Effector memory CD4-positive, alpha-beta T cell (primary cell): ENCODE data around the gene OXSR1.

Experiments
- DNase-seq, 3 donors: peaks; one replicate each; pipeline ENCODE4 v3.0.0-alpha.2; 2020
- H3K27ac ChIP-seq: 2 replicates; pipeline ENCODE4 v1.7.0; 2013; ENCODE audit warnings: mild to moderate bottlenecking, low read length, moderate library complexity; ENCODE audit not compliant: insufficient read depth, poor library complexity, severe bottlenecking
- H3K27me3 ChIP-seq: replicated peaks from 2 replicates; pipeline ENCODE4 v1.7.0; 2013; ENCODE audit warnings: mild to moderate bottlenecking, low read length; ENCODE audit not compliant: insufficient read depth, control insufficient read depth, poor library complexity, severe bottlenecking
- H3K36me3 ChIP-seq: 2 replicates; pipeline ENCODE4 v1.7.0; 2013; ENCODE audit warnings: mild to moderate bottlenecking, low read length, moderate library complexity; ENCODE audit not compliant: control insufficient read depth, insufficient read depth
- H3K4me1 ChIP-seq: 2 replicates; pipeline ENCODE4 v1.7.0; 2013; ENCODE audit warnings: low read length, mild to moderate bottlenecking; ENCODE audit not compliant: control insufficient read depth, insufficient read depth, poor library complexity, severe bottlenecking
- H3K4me3 ChIP-seq: 2 replicates; pipeline ENCODE4 v1.7.0; 2013; ENCODE audit warnings: low read length, low read depth, mild to moderate bottlenecking; ENCODE audit not compliant: insufficient read depth, poor library complexity, severe bottlenecking
- H3K9me3 ChIP-seq: 2 replicates; pipeline ENCODE4 v1.7.0; 2013; ENCODE audit warnings: mild to moderate bottlenecking, low read length, moderate library complexity; ENCODE audit not compliant: control insufficient read depth

The OXSR1 gene

GRCh38 chr3:38120693-38121450 lies 44.5 kb upstream of the OXSR1 start:
- peaks cover 49% of the 10 kb centered on the region for H3K36me3 ChIP-seq
- no peak overlapping the region for H3K4me3 ChIP-seq
- no peaks in the 10 kb centered on the region for H3K4me1 ChIP-seq
- H3K27ac ChIP-seq, result no peak overlapping the region
- no peak for DNase-seq
- no peaks in the 10 kb centered on the region for H3K9me3 ChIP-seq
- H3K27me3 ChIP-seq, result no peaks in the 10 kb centered on the region

- Histone ChIP-seq H3K4me1 (no peaks in the 10 kb centered on the region), H3K27ac (no peak overlapping the region), H3K9me3 (no peaks in the 10 kb centered on the region), H3K27me3 (no peaks in the 10 kb centered on the region), H3K4me3 (no peak overlapping the region), H3K36me3 (peaks cover 55% of the 10 kb centered on the region)
- no peak for DNase-seq
Observed at GRCh38 chr3:38121451-38121831, 43.9 kb upstream of the OXSR1 start.

GRCh38 chr3:38121832-38122461 lies 43.4 kb upstream of the OXSR1 start:
- Histone ChIP-seq H3K4me3 (no peak overlapping the region), H3K27ac (no peak overlapping the region), H3K4me1 (no peaks in the 10 kb centered on the region), H3K27me3 (no peaks in the 10 kb centered on the region), H3K9me3 (no peaks in the 10 kb centered on the region), H3K36me3 (peaks cover 60% of the 10 kb centered on the region)
- no peak for DNase-seq

- no peak overlapping the region for H3K27ac ChIP-seq
- H3K27me3 ChIP-seq, result no peaks in the 10 kb centered on the region
- H3K4me3 ChIP-seq, result no peak overlapping the region
- peaks cover 68% of the 10 kb centered on the region for H3K36me3 ChIP-seq
- H3K9me3 ChIP-seq, result no peaks in the 10 kb centered on the region
- no peaks in the 10 kb centered on the region for H3K4me1 ChIP-seq
- DNase-seq, result no peak
Observed at GRCh38 chr3:38122712-38123290, 42.5 kb upstream of the OXSR1 start.

GRCh38 chr3:38124324-38125122 lies 40.8 kb upstream of the OXSR1 start:
- DNase-seq, result no peak
- Histone ChIP-seq H3K36me3 (peaks cover 83% of the 10 kb centered on the region), H3K9me3 (no peaks in the 10 kb centered on the region), H3K27me3 (no peaks in the 10 kb centered on the region), H3K27ac (no peak overlapping the region), H3K4me3 (no peak overlapping the region), H3K4me1 (no peaks in the 10 kb centered on the region)

GRCh38 chr3:38125305-38126120 lies 39.8 kb upstream of the OXSR1 start:
- Histone ChIP-seq H3K4me1 (no peaks in the 10 kb centered on the region), H3K27ac (no peak overlapping the region), H3K36me3 (peaks cover 89% of the 10 kb centered on the region), H3K9me3 (no peaks in the 10 kb centered on the region), H3K27me3 (no peaks in the 10 kb centered on the region), H3K4me3 (no peak overlapping the region)
- DNase-seq, result no peak

- Histone ChIP-seq H3K4me1 (no peaks in the 10 kb centered on the region), H3K36me3 (peaks cover 91% of the 10 kb centered on the region), H3K9me3 (no peaks in the 10 kb centered on the region), H3K27ac (no peak overlapping the region), H3K27me3 (no peaks in the 10 kb centered on the region), H3K4me3 (no peak overlapping the region)
- no peak for DNase-seq
Observed at GRCh38 chr3:38126121-38126892, 39.0 kb upstream of the OXSR1 start.

- no peaks in the 10 kb centered on the region for H3K9me3 ChIP-seq
Observed at GRCh38 chr3:38127611-38128302, 37.6 kb upstream of the OXSR1 start.

More at GRCh38 chr3:38127611-38128302, 37.6 kb upstream of the OXSR1 start:
- H3K27me3 ChIP-seq, result no peaks in the 10 kb centered on the region
- peaks cover 85% of the 10 kb centered on the region for H3K36me3 ChIP-seq
- peak overlapping the region; percentile 1 for H3K27ac ChIP-seq
- H3K4me3 ChIP-seq, result no peak overlapping the region
- DNase-seq, result no peak
- H3K4me1 ChIP-seq, result no peaks in the 10 kb centered on the region
